ENCODE measurements around the gene ZNF234.

GRCh38 chr19:44092108-44092507 lies 49.2 kb upstream of the ZNF234 start:
- TF ChIP-seq POLR2A (IDR thresholded peaks at IDR 0.05): no peak
- TF ChIP-seq, protein P1, sequence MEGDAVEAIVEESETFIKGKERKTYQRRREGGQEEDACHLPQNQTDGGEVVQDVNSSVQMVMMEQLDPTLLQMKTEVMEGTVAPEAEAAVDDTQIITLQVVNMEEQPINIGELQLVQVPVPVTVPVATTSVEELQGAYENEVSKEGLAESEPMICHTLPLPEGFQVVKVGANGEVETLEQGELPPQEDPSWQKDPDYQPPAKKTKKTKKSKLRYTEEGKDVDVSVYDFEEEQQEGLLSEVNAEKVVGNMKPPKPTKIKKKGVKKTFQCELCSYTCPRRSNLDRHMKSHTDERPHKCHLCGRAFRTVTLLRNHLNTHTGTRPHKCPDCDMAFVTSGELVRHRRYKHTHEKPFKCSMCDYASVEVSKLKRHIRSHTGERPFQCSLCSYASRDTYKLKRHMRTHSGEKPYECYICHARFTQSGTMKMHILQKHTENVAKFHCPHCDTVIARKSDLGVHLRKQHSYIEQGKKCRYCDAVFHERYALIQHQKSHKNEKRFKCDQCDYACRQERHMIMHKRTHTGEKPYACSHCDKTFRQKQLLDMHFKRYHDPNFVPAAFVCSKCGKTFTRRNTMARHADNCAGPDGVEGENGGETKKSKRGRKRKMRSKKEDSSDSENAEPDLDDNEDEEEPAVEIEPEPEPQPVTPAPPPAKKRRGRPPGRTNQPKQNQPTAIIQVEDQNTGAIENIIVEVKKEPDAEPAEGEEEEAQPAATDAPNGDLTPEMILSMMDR (IDR thresholded peaks at IDR 0.05): no peak

Data from right lobe of liver (tissue), 4 donors.